SJSA1 (cell line): Measurements from ENCODE around the gene CACNB4. TPM values are rescaled to one million over a fixed set of nuclear protein-coding genes. Genes with fewer than 3 reads are reported as not detected.

ENCODE experiments used
- DNase-seq, 2 experiments: peaks; one replicate each; pipeline ENCODE4 v3.0.0-alpha.2; 2015 to 2020; ENCODE audit warnings: low spot score in 2 of 2, low read depth in 1 of 2
- H3K27ac ChIP-seq: fragments of 250-450 bp; sonication (Bioruptor Pico); 2 replicates; pipeline ENCODE4 v1.5.1; 2020; ENCODE audit warnings: mild to moderate bottlenecking, moderate library complexity
- H3K27me3 ChIP-seq: fragments of 250-450 bp; sonication (Bioruptor Pico); replicated peaks from 2 replicates; pipeline ENCODE4 v1.5.1; 2020; ENCODE audit warnings: mild to moderate bottlenecking, moderate library complexity
- H3K36me3 ChIP-seq: fragments of 250-450 bp; sonication (Bioruptor Pico); 2 replicates; pipeline ENCODE4 v1.5.1; 2020; ENCODE audit warnings: mild to moderate bottlenecking
- H3K4me1 ChIP-seq: fragments of 250-450 bp; sonication (Bioruptor Pico); replicated peaks from 2 replicates; pipeline ENCODE4 v1.6.1; 2021; ENCODE audit warnings: mild to moderate bottlenecking
- H3K4me3 ChIP-seq: fragments of 250-450 bp; sonication (Bioruptor Pico); 2 replicates; pipeline ENCODE4 v1.5.1; 2020; ENCODE audit warnings: mild to moderate bottlenecking
- H3K9me3 ChIP-seq: fragments of 250-450 bp; sonication (Bioruptor Pico); replicated peaks from 2 replicates; pipeline ENCODE4 v1.5.1; 2020; ENCODE audit warnings: mild to moderate bottlenecking
- total RNA-seq: library from RNA; depleted of rRNA; stranded (reverse); fragments of >200 nt; shearing (Covaris generic); gene quantifications from 2 replicates; pipeline ENCODE4 v1.2.3, GENCODE V29; 2014

CACNB4 gene
- total RNA-seq, 1 experiment from 2014 or later: not detected

DNA sequence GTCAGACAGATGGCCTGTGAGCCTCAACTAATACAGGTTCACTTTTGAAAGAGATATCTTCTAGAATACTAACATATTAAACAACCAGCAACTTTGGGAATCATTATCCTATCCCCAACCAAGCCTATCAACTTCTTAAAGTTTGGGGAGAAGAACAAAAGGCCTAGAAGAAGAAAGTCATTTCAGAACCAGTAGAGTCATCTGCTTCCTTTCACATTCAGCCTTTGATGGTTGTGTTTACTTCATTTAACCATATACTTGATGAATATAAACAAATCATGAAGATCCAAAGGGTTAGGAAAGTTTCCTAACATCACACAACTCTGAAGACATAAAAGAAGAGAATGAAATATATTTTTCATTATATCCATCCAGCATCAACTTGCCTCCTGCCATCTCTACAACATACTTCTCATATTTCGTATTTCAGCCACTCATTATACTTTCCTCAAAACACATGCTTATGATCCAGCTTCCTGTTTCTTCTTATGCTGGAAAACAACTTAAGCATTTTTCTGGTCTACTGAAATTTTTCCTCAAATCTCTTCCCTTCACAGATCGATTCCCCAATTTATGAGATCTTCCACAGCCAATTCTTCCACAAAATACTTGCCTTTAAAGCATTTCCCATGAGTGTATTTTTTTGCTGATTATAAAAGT lies 114.3 kb downstream of the CACNB4 start:
- Histone ChIP-seq H3K4me3 (no peak overlapping the region), H3K9me3 (no peaks in the 10 kb centered on the region; the same call in 1 of the 2 replicates), H3K27ac (no peak overlapping the region), H3K4me1 (no peaks in the 10 kb centered on the region), H3K36me3 (no peaks in the 10 kb centered on the region), H3K27me3 (no peaks in the 10 kb centered on the region; the same call in 1 of the 2 replicates)
- no peak for DNase-seq

- no peaks in the 10 kb centered on the region; the same call in 1 of the 2 replicates for H3K27me3 ChIP-seq
- H3K27ac ChIP-seq: no peak overlapping the region
- no peak overlapping the region for H3K4me3 ChIP-seq
- H3K9me3 ChIP-seq: no peaks in the 10 kb centered on the region; the same call in 1 of the 2 replicates
- H3K4me1 ChIP-seq: no peaks in the 10 kb centered on the region
- no peak for DNase-seq
- H3K36me3 ChIP-seq: no peaks in the 10 kb centered on the region
These were observed 115.6 kb downstream of the CACNB4 start for GRCh38 chr2:151983221-151983620.

GRCh38 chr2:151981886-151982285 lies 117.0 kb downstream of the CACNB4 start:
- Histone ChIP-seq H3K27me3 (no peaks in the 10 kb centered on the region; the same call in 1 of the 2 replicates), H3K4me3 (no peak overlapping the region), H3K36me3 (no peaks in the 10 kb centered on the region), H3K4me1 (no peaks in the 10 kb centered on the region), H3K9me3 (no peaks in the 10 kb centered on the region), H3K27ac (no peak overlapping the region)
- DNase-seq: no peak

- H3K4me1 ChIP-seq: no peaks in the 10 kb centered on the region
- no peak overlapping the region for H3K27ac ChIP-seq
- no peaks in the 10 kb centered on the region for H3K9me3 ChIP-seq
- no peaks in the 10 kb centered on the region; the same call in 1 of the 2 replicates for H3K27me3 ChIP-seq
- DNase-seq: no peak
- H3K4me3 ChIP-seq: no peak overlapping the region
- H3K36me3 ChIP-seq: no peaks in the 10 kb centered on the region
These were observed 119.2 kb downstream of the CACNB4 start for GRCh38 chr2:151979694-151980093.

- H3K36me3 ChIP-seq: no peaks in the 10 kb centered on the region
- DNase-seq: no peak
- no peak overlapping the region for H3K27ac ChIP-seq
- no peaks in the 10 kb centered on the region for H3K4me1 ChIP-seq
- no peak overlapping the region for H3K4me3 ChIP-seq
- H3K27me3 ChIP-seq: no peaks in the 10 kb centered on the region; the same call in 1 of the 2 replicates
- H3K9me3 ChIP-seq: no peaks in the 10 kb centered on the region
These were observed 120.1 kb downstream of the CACNB4 start for GRCh38 chr2:151978709-151979108.

- DNase-seq: no peak
- Histone ChIP-seq H3K9me3 (no peaks in the 10 kb centered on the region), H3K4me3 (no peak overlapping the region), H3K27me3 (no peaks in the 10 kb centered on the region; the same call in 1 of the 2 replicates), H3K36me3 (no peaks in the 10 kb centered on the region), H3K27ac (no peak overlapping the region), H3K4me1 (no peaks in the 10 kb centered on the region)
These were observed 121.2 kb downstream of the CACNB4 start for GRCh38 chr2:151977631-151978030.

DNA sequence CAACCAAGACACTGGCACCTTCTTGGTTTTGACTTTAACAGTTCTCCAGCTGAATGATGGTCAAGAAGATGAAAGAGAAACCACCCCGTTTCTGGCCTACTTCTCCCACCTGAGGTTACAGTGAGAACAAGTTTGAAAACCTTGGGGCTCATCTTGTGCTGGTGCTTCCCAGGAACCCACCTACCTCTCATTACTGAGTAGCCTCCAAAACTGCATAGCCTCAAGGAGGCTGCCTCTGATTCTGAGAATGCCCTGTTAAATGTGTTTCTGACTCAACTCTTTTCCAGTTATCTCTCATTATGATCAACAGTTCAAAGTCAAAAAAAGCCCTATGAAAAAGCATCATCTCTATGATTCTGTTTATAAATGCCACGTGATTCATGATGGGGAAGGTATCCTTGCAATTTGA lies 121.9 kb downstream of the CACNB4 start:
- no peaks in the 10 kb centered on the region; the same call in 1 of the 2 replicates for H3K27me3 ChIP-seq

DNA sequence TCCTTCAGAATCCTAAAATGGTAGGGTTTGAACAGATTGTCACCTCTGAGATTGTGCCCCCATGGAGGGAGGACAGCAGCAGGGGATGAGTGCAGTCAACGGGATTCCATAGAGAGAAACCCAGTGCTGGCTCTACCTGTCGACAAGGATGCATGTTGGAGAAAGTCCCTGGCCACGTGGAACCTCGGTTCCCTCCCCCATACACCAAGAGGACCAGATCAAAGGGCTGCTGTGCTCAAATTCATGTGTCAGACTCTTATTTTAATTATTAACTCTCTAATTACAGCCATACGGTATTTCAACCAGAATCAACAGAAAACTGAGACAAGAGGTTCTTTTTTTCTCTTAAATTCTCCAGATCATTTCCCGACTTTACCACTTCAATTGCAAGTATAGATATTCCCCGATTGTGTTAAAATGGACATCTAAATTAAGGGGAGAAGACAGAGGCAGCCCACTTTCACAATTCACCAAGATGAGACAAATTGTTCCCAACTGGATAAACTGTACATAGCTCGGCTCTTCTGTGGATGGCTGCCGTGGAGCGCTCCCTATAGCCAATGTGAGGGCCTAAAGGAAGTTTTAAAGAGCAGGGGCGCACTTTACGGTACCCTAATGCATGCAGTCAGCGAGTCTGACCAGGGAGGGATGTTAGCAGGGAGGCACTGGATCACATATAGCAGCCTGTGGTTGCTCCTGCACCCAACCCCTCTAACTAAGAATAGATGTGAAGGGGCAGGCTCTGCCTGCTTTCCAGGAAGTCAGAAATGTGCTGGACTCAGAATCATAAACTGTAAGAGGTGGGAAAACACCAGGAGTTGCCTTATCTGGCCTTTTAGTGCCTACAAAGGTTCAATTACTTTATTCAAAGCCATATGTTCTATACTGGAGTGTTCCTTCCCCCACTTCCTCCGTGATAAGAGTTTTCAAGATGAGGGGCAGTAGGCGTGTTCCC lies 123.1 kb downstream of the CACNB4 start:
- Histone ChIP-seq H3K4me1 (no peaks in the 10 kb centered on the region), H3K4me3 (no peak overlapping the region), H3K27ac (no peak overlapping the region), H3K9me3 (no peaks in the 10 kb centered on the region), H3K36me3 (no peaks in the 10 kb centered on the region), H3K27me3 (no peaks in the 10 kb centered on the region; the same call in 1 of the 2 replicates)
- no peak for DNase-seq

More for the DNA sequence above, 121.9 kb downstream of the CACNB4 start:
- DNase-seq: no peak
- Histone ChIP-seq H3K4me3 (no peak overlapping the region), H3K36me3 (no peaks in the 10 kb centered on the region), H3K9me3 (no peaks in the 10 kb centered on the region), H3K4me1 (no peaks in the 10 kb centered on the region), H3K27ac (no peak overlapping the region)

GRCh38 chr2:151974988-151975387 lies 123.9 kb downstream of the CACNB4 start:
- no peaks in the 10 kb centered on the region for H3K36me3 ChIP-seq
- H3K4me1 ChIP-seq: no peaks in the 10 kb centered on the region
- H3K9me3 ChIP-seq: no peaks in the 10 kb centered on the region
- no peak for DNase-seq
- H3K4me3 ChIP-seq: no peak overlapping the region
- H3K27me3 ChIP-seq: no peaks in the 10 kb centered on the region; the same call in 1 of the 2 replicates
- H3K27ac ChIP-seq: no peak overlapping the region

DNA sequence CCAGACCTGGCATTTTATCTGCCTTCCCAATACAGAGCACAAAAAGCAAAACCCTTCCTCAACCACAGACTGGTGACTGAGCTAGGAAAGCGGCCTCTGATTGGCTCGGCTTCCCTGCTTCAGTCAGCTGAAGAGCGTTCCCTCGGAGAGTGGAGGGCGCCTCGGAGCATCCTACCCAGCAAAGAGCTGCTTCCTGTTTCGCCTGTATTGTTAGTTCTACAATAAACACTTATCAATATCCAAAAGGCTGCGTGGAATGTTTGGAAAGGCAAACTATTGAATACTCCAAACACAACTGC lies 125.0 kb downstream of the CACNB4 start:
- Histone ChIP-seq H3K27me3 (peaks cover 7% of the 10 kb centered on the region; the same call in 1 of the 2 replicates), H3K27ac (no peak overlapping the region), H3K4me3 (no peak overlapping the region), H3K4me1 (no peaks in the 10 kb centered on the region), H3K9me3 (no peaks in the 10 kb centered on the region), H3K36me3 (no peaks in the 10 kb centered on the region)
- no peak for DNase-seq

DNA sequence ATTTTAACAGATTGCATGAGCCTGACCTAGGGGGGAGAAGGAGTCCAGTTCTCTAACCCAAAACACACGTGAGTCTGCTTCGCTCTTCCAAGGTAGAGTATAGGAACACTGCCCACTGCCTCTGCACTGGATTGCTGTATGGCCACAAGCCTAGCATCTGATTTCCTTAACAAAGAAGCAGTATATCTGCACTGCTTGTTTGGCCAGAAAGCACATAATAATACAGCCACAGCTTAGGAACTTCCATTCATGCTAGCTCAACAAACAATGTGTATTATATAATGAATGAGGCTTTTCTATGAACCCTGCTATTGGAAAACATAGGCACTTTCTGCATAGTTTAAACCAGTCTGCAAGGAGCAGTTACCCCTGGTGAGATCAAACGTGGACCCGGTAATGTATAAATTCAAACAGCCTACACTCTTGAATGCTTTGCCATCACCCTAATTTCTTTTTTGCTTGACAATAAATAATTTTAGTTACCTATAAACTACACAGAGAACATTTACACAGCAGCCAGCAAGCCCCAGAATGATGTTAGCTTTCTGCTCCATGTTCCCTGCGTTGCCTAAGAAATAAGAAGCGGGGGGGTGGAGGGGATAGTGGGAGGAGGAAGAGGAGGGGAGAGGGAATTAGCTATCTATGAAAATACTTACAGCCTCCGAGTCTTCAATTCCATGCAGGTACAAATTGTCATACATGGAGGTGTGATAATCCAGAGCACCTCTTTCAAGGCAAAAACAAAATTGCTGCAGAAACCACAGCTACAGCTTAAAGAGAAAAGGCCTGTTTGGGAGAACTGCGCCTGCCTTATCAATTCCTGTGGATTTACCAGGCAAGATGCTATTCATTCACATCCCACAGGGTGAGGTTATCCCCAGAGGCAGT lies 125.6 kb downstream of the CACNB4 start:
- no peak overlapping the region for H3K27ac ChIP-seq
- H3K4me1 ChIP-seq: no peaks in the 10 kb centered on the region
- no peaks in the 10 kb centered on the region for H3K36me3 ChIP-seq
- no peak for DNase-seq
- peaks cover 12% of the 10 kb centered on the region; the same call in 1 of the 2 replicates for H3K27me3 ChIP-seq
- no peak overlapping the region for H3K4me3 ChIP-seq
- no peaks in the 10 kb centered on the region for H3K9me3 ChIP-seq

DNA sequence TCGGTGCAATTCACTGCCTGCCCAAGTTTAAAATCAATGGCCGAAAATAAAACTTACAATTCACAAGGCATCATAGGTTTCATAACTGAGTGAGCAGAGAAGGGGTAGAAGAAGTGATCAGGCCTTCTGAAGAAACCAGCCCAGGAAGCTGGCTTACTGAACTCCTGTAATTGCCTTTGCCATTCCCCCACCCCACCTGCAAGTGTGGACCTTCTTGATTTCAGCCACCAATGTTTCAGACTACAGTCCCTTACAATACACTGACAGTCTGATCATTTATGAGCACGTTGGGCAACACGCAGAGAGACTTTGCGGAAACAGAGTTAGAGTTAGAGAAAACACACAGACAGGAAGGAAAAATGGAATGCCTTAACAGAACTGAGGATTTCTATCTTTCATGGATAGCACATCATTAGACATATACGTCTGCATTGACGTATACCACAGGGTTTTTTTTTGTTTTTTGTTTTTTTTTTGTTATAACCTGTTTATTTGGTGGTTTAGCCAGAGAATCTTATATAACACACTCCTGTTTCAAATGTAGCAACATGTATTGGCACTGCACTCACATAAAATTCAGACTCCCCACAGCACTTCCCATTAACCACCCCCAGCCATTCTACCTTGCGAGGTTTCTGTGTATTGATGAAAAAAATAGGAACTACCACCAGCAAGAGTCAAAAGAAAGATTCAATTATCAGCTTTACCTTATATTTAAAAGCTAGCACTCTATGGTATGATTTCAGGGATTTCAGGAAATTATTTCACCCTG lies 126.4 kb downstream of the CACNB4 start:
- Histone ChIP-seq H3K9me3 (no peaks in the 10 kb centered on the region), H3K27ac (no peak overlapping the region), H3K4me1 (no peaks in the 10 kb centered on the region), H3K36me3 (no peaks in the 10 kb centered on the region), H3K4me3 (no peak overlapping the region), H3K27me3 (peaks cover 13% of the 10 kb centered on the region; the same call in 1 of the 2 replicates)
- no peak for DNase-seq
